Muscle of leg (tissue), 11 donors: ENCODE results near the gene PAM. TPM values are rescaled to one million over a fixed set of nuclear protein-coding genes. Genes with fewer than 3 reads are reported as not detected.

Experiments
- DNase-seq: peaks from one replicate; pipeline ENCODE4 v3.0.0; 2013
- H3K27ac ChIP-seq: one replicate; pipeline ENCODE4 v1.5.1; 2013; ENCODE audit warnings: mild to moderate bottlenecking, low read length, control low read depth
- H3K27me3 ChIP-seq: one replicate; pipeline ENCODE4 v1.6.1; 2013; ENCODE audit warnings: low read length; ENCODE audit not compliant: control insufficient read depth, insufficient read depth
- H3K36me3 ChIP-seq: one replicate; pipeline ENCODE4 v1.6.1; 2013; ENCODE audit warnings: low read length; ENCODE audit not compliant: control insufficient read depth, insufficient read depth
- H3K4me1 ChIP-seq: one replicate; pipeline ENCODE4 v1.6.1; 2013; ENCODE audit warnings: low read length; ENCODE audit not compliant: control insufficient read depth, insufficient read depth
- H3K4me3 ChIP-seq: one replicate; pipeline ENCODE4 v1.5.1; 2013; ENCODE audit warnings: low read length, control low read depth
- H3K9me3 ChIP-seq: replicated peaks from 2 replicates; pipeline ENCODE4 v1.6.1; 2013; ENCODE audit warnings: low read depth, low read length; ENCODE audit not compliant: control insufficient read depth
- WGBS: methylation state at CpG from one replicate; pipeline ENCODE4 v1.1.5; 2013; ENCODE audit warnings: missing lambda C conversion rate; ENCODE audit not compliant: insufficient coverage; 5-methylcytosine and 5-hydroxymethylcytosine counted together
- polyA plus RNA-seq, 8 donors: library from polyadenylated mRNA; unstranded; fragments of 120-200 nt; gene quantifications; one replicate each; pipeline versions ENCODE4 v1.2.1 to v1.2.3, GENCODE V29; 2013; ENCODE audit warnings: inconsistent platforms in 1 of 8, low replicate concordance in 1 of 8; ENCODE audit not compliant: insufficient read length in 8 of 8, insufficient read depth in 1 of 8
- total RNA-seq: library from RNA; stranded (reverse); fragments of 120-200 nt; gene quantifications from one replicate; pipeline ENCODE4 v1.2.4, GENCODE V29; 2013

Gene PAM
- total and polyA plus RNA-seq, 9 donors: 96.6 to 146 (median 120) TPM

DNA sequence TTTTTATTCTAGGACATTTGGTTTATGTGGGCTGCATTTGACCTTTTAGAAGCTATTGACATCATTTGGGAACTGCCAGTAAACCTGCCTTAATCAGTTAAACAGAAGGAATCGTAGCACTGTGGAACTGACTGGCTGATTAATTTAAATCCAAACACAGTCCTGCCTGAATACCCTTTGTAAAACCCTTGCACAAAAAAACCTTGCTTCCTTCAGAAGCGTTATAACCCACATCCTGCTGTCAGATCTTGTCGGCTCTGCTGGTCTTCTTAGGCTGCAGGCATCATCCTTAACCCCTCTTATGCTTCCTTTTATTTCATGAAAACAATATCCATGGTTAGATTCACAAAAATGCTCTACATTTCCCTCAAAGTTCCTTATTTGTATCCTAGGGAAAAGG, 46.3 kb downstream of the PAM start:
- Histone ChIP-seq H3K27me3 (no peaks in the 10 kb centered on the region), H3K4me1 (peaks cover 2% of the 10 kb centered on the region), H3K9me3 (no peaks in the 10 kb centered on the region), H3K27ac (no peak overlapping the region), H3K36me3 (no peaks in the 10 kb centered on the region), H3K4me3 (no peak overlapping the region)
- no peak for DNase-seq
- WGBS: 36% methylated on average over 2 of the region's 3 CpGs

GRCh38 chr5:102802708-102803458, 47.8 kb downstream of the PAM start:
- H3K36me3 ChIP-seq: no peaks in the 10 kb centered on the region
- H3K27me3 ChIP-seq: no peaks in the 10 kb centered on the region
- H3K4me1 ChIP-seq: peaks cover 2% of the 10 kb centered on the region
- H3K27ac ChIP-seq: no peak overlapping the region
- DNase-seq: no peak
- H3K4me3 ChIP-seq: no peak overlapping the region
- H3K9me3 ChIP-seq: no peaks in the 10 kb centered on the region
- 84% methylated on average over 3 of the region's 6 CpGs for WGBS

- no peak overlapping the region for H3K4me3 ChIP-seq
- H3K36me3 ChIP-seq: no peaks in the 10 kb centered on the region
- no peaks in the 10 kb centered on the region for H3K4me1 ChIP-seq
- H3K9me3 ChIP-seq: no peaks in the 10 kb centered on the region
- WGBS: no CpG with 5 or more reads among the region's 7 CpGs
- DNase-seq: peak; percentile 6
- H3K27me3 ChIP-seq: no peaks in the 10 kb centered on the region
- H3K27ac ChIP-seq: no peak overlapping the region
These were observed 52.9 kb downstream of the PAM start for GRCh38 chr5:102807878-102808502.

- no CpG with 5 or more reads among the region's 4 CpGs for WGBS
- Histone ChIP-seq H3K27me3 (no peaks in the 10 kb centered on the region), H3K27ac (no peak overlapping the region), H3K4me1 (no peaks in the 10 kb centered on the region), H3K36me3 (no peaks in the 10 kb centered on the region), H3K4me3 (no peak overlapping the region), H3K9me3 (no peaks in the 10 kb centered on the region)
- DNase-seq: no peak
These were observed 53.9 kb downstream of the PAM start for GRCh38 chr5:102809033-102809432.

GRCh38 chr5:102811972-102812371, 56.9 kb downstream of the PAM start:
- no CpG with 5 or more reads among the region's 2 CpGs for WGBS

GRCh38 chr5:102813740-102814139, 58.6 kb downstream of the PAM start:
- no peak overlapping the region for H3K4me3 ChIP-seq
- no peaks in the 10 kb centered on the region for H3K4me1 ChIP-seq
- H3K27me3 ChIP-seq: no peaks in the 10 kb centered on the region
- no CpG with 5 or more reads among the region's 1 CpG for WGBS
- no peak overlapping the region for H3K27ac ChIP-seq
- no peaks in the 10 kb centered on the region for H3K9me3 ChIP-seq
- H3K36me3 ChIP-seq: no peaks in the 10 kb centered on the region
- no peak for DNase-seq

More at GRCh38 chr5:102811972-102812371, 56.9 kb downstream of the PAM start:
- H3K9me3 ChIP-seq: no peaks in the 10 kb centered on the region
- H3K36me3 ChIP-seq: no peaks in the 10 kb centered on the region
- H3K4me1 ChIP-seq: no peaks in the 10 kb centered on the region
- no peak overlapping the region for H3K4me3 ChIP-seq
- DNase-seq: peak; percentile 29
- H3K27ac ChIP-seq: no peak overlapping the region
- no peaks in the 10 kb centered on the region for H3K27me3 ChIP-seq

DNA sequence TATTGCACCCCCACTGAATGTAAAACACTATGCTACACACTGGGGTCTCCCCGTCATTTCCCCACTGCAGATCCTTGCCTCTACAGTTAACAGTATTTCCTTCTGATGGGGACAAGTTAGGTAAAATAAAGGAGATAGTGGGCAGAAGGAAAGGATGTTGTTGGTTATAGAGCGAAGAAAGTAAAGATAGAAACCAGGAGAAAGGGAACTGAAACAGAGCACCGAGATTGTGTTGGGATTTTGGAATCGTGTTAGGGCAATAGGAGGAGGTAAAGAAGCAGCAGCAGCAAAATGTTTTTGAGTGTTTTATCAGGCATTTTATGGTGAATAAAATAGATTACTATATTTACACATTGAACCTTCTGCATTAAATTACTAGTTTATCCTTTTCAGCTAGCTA, 60.0 kb downstream of the PAM start:
- WGBS: 80% methylated on average over 2 of the region's 4 CpGs
- no peak overlapping the region for H3K4me3 ChIP-seq
- H3K4me1 ChIP-seq: no peaks in the 10 kb centered on the region

DNA sequence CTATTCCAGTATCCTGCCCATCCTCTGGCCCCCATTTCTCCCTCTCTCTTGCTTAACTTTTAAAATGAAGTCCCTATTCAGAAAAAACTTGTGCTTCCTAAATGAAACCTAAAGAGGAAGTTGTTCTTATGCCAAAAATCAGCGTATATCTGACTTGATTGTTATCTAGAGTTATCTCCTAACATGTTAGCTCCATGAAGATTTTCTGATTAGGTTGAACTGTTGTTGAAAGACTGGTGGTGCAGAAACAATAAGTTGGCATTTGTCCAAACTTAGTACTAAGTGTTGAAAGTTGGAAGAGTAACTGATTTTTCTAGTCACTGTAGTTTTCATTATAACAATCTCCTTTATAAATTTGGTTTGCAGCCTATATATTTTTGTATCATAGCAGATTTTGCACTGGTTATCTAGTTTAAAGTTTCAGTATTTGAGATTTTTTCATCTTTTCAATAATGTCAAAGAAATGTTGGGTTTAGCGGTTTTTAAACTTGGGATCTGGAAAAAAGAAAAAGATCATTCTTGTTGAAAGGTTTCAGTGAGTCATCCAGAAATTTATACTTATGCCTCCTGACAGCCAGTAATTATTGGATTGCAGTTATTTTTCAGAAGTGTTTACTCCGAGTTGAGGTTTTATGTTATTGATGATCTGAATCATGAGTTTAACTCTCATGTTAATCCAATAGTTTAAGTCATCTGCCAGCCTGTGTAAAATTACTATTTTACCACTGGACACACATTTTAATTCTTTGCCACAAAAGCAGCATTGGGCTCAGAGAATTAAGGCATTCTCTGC, 60.6 kb downstream of the PAM start:
- Histone ChIP-seq H3K4me3 (no peak overlapping the region), H3K27me3 (no peaks in the 10 kb centered on the region), H3K27ac (no peak overlapping the region), H3K9me3 (no peaks in the 10 kb centered on the region), H3K4me1 (no peaks in the 10 kb centered on the region), H3K36me3 (no peaks in the 10 kb centered on the region)
- peak; percentile 43 for DNase-seq
- WGBS: no CpG with 5 or more reads among the region's 3 CpGs

More for the DNA sequence above, 60.0 kb downstream of the PAM start:
- no peak overlapping the region for H3K27ac ChIP-seq
- no peak for DNase-seq
- no peaks in the 10 kb centered on the region for H3K9me3 ChIP-seq
- no peaks in the 10 kb centered on the region for H3K36me3 ChIP-seq
- H3K27me3 ChIP-seq: no peaks in the 10 kb centered on the region

- no peak overlapping the region for H3K4me3 ChIP-seq
- H3K27ac ChIP-seq: no peak overlapping the region
- no peaks in the 10 kb centered on the region for H3K4me1 ChIP-seq
- no CpG with 5 or more reads among the region's 1 CpG for WGBS
- no peaks in the 10 kb centered on the region for H3K27me3 ChIP-seq
- no peaks in the 10 kb centered on the region for H3K9me3 ChIP-seq
- no peaks in the 10 kb centered on the region for H3K36me3 ChIP-seq
- no peak for DNase-seq
These were observed 63.2 kb downstream of the PAM start for GRCh38 chr5:102818345-102818744.

DNA sequence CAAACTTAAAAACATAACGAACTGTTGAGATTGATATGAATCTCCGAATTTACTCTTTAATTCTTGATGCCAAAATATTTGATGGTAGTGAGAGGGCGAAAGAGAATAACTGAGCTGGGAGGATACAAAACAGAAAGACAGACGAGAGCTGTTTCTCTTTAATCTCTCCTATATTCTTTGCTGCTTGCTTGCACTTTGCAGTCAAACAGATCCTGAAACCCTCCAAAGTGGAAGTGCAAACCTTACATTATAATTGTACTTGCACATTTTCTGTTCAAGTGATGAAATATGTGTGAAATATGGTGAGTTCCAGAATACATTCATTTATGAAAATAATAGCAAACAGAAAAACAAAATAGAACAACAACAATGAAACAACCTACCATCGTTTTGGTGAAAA, 63.8 kb downstream of the PAM start:
- H3K4me1 ChIP-seq: no peaks in the 10 kb centered on the region
- no peaks in the 10 kb centered on the region for H3K9me3 ChIP-seq
- WGBS: no CpG with 5 or more reads among the region's 5 CpGs

More for the DNA sequence above, 63.8 kb downstream of the PAM start:
- no peaks in the 10 kb centered on the region for H3K27me3 ChIP-seq
- H3K36me3 ChIP-seq: no peaks in the 10 kb centered on the region
- no peak overlapping the region for H3K4me3 ChIP-seq
- H3K27ac ChIP-seq: no peak overlapping the region
- no peak for DNase-seq
